ENCODE results near the gene TP73.
"Not testable (repeated sequence)": the region's sequence is repeated elsewhere in the genome, so short reads cannot be mapped to it uniquely, and the experiment has no call there.

TP73 gene

DNA sequence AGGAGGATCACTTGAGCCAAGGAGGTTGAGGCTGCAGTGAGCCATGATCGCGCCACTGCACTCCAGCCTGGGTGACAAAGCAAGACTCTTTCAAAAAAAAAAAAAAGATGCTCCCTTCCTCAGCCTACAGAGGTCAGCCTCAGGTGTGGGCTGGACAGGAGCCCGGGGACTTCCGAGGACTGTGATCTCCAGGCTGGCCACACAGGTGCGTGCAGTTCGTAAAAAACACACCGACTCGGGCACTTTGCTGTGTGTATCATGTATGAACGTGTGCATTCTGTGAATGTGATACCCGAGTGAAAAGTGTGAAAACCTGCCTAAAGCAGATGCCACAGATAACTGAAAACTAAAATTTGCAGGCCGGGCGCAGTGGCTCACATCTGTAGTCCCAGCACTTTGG is 91.5 kb downstream of the TP73 start:
- Mint-ChIP-seq H3K27ac (ENCODE audit: low read depth) (no peak overlapping the region), H3K9me3 (no peaks in the 10 kb centered on the region), H3K27me3 (no peaks in the 10 kb centered on the region), H3K4me1 (peaks cover 19% of the 10 kb centered on the region), H3K36me3 (ENCODE audit: insufficient read depth) (peaks cover 10% of the 10 kb centered on the region), H3K4me3 (no peak overlapping the region)
- ATAC-seq (replicated peaks; ENCODE audit: extremely low read depth, poor library complexity, severe bottlenecking), result no peak
- DNase-seq (ENCODE audit: low spot score in 2 of 2), result no peak

DNA sequence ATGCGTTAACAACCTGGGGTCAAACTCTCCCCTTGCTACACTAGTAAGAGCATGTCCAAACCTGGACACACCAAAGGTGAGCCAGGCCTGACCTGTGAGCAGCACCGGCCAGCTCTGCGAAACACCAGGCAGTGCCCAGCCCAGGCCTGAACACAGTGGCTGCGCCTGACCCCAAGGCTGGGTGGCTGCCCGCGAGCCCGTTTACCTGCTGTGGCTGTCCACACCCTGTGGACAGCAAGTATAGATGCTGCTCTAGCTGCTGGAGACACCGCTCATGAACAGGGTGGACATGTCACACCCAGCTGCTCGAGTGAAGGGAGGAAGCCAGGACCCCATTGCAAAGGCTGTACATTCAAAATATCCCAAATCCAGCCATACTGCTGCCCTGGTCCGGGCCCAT is 92.3 kb downstream of the TP73 start:
- peaks cover 10% of the 10 kb centered on the region for H3K36me3 Mint-ChIP-seq (ENCODE audit: insufficient read depth)
- DNase-seq (ENCODE audit: low spot score in 2 of 2) (no peak), ATAC-seq (replicated peaks; ENCODE audit: extremely low read depth, poor library complexity, severe bottlenecking) (no peak)
- H3K9me3 Mint-ChIP-seq, result no peaks in the 10 kb centered on the region
- H3K27ac Mint-ChIP-seq (ENCODE audit: low read depth), result no peak overlapping the region
- no peaks in the 10 kb centered on the region for H3K27me3 Mint-ChIP-seq
- H3K4me1 Mint-ChIP-seq, result peaks cover 19% of the 10 kb centered on the region
- H3K4me3 Mint-ChIP-seq, result no peak overlapping the region

DNA sequence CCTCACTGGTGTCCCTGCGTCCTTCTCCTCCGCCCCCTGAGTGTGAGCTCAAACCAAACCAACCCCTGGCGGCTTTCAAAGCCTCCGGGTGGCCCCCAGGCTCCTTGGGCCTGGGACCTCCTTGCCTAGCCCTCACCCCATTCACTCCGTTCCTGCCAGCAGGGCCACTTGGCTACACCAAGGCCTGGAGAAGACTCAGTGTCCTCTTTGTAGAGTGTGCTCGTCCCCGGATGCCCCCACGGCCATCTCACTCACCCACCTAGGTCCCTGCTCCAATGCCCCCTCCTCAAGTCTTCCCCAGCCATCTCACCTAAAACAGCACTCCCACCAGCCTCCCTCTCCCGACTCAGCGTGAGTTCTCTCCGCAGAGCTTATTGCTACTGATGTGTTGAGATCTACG is 92.8 kb downstream of the TP73 start:
- no peak for DNase-seq (ENCODE audit: low spot score in 2 of 2)
- no peak for ATAC-seq (replicated peaks; ENCODE audit: extremely low read depth, poor library complexity, severe bottlenecking)
- peaks cover 19% of the 10 kb centered on the region for H3K4me1 Mint-ChIP-seq
- no peaks in the 10 kb centered on the region for H3K27me3 Mint-ChIP-seq
- H3K27ac Mint-ChIP-seq (ENCODE audit: low read depth), result no peak overlapping the region
- H3K36me3 Mint-ChIP-seq (ENCODE audit: insufficient read depth), result peaks cover 10% of the 10 kb centered on the region
- H3K4me3 Mint-ChIP-seq, result no peak overlapping the region
- H3K9me3 Mint-ChIP-seq, result no peaks in the 10 kb centered on the region

DNA sequence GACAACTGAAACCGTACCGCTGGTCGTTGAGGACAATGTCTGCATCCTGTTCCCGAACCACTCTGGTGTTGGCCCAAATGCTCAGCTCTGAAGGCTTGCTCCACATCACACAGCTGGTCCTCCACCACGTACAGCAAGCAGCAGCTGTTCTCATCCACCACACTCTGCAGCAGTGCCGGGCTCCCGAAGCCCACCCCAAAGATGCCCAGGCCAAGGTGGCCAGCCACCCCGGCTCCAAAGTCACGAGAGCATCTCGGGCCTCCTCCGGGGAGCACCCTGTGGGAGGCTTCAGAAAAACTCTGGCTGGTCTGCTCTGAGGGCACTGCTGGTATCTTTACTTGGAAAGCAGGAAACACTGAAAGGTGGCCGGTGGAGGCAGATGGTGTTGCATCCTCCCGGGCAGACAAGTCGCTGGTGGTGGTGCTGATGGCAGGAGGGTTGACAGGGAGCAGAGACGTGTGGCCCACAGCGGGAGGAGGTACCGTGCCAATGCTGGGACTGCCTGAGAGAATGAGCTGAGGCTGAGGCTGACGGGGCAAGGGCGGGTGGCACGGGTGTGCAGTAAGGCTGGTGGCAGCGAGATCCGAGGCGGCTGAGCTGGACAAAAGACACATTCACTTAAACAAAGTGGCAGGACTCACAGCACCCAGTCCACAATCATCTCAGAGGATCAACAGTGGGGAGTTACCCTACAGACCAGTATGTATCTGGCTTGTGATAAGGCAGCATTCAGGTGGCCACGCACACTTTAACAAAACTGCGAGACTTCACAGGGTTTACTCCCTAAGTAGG is 93.5 kb downstream of the TP73 start:
- H3K27ac Mint-ChIP-seq (ENCODE audit: low read depth), result peak overlapping the region; percentile 87
- H3K27me3 Mint-ChIP-seq, result no peaks in the 10 kb centered on the region
- DNase-seq (ENCODE audit: low spot score in 2 of 2) (no peak), ATAC-seq (replicated peaks; ENCODE audit: extremely low read depth, poor library complexity, severe bottlenecking) (no peak)
- no peaks in the 10 kb centered on the region for H3K9me3 Mint-ChIP-seq
- peaks cover 10% of the 10 kb centered on the region for H3K36me3 Mint-ChIP-seq (ENCODE audit: insufficient read depth)
- H3K4me1 Mint-ChIP-seq, result peaks cover 19% of the 10 kb centered on the region
- peak overlapping the region; percentile 74 for H3K4me3 Mint-ChIP-seq

DNA sequence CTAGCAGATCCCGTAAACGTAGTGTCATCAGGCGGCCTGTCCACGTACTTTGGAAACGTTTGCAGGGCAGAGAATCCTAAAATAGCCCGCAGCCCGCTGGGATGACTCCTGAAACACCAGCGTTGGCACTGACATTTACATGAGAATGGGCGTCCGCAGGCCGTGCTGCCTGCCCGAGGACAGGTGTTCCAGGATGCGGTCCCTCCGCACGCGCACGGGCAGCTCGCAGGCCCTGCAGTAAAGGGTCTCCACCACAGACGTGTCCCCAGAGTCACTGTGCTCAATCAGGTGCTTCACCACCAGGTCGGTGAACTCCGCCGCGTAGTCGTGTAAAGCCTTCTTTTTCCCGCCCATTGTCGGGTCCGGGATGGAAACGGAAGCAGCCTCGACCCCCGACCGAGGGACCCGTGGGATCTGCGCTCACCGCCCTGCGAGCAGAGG is 94.1 kb downstream of the TP73 start:
- no peaks in the 10 kb centered on the region for H3K9me3 Mint-ChIP-seq

DNA sequence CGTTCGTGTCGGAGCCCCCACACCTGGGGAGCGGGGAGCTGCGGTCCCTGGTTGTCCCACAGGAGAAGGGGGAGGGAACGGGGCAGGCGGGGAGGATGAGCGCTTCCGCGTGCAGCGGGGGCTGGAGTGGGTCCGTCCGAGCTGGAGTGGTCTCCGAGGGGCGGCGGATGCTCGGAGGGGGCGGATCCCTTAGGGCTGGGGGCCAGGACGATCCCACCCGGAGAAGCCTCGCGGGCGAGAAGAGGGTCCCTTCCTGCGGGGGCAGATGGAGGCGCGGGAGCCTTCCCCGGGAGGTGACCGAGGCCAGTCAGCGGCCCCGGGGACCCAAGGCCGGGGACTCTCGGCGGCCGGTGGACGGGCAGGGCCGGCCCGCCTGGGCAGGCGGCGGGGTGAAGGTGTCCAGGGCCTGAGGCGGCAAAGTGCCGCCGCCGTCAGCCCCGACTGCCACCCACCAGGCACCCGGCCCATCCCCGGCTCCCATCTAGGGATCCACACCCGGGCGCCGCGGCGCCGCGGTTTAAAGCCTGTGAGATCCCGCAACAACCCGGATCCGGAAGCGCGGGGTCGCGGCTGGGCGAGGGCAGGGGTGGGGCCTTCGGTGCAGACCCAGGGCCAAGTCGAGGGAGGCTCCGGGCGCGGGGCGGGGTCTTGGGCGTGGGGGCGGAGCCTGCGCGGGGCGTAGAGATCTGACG is 94.7 kb downstream of the TP73 start:
- Mint-ChIP-seq H3K9me3 (no peaks in the 10 kb centered on the region), H3K36me3 (ENCODE audit: insufficient read depth) (peaks cover 10% of the 10 kb centered on the region), H3K4me1 (peaks cover 19% of the 10 kb centered on the region), H3K27ac (ENCODE audit: low read depth) (peak overlapping the region; percentile 87), H3K27me3 (no peaks in the 10 kb centered on the region), H3K4me3 (peak overlapping the region; percentile 74)
- peak; percentile 60 to 65 for DNase-seq (ENCODE audit: low spot score in 2 of 2)
- ATAC-seq (replicated peaks; ENCODE audit: extremely low read depth, poor library complexity, severe bottlenecking), result peak; percentile 87

More for the DNA sequence above, 94.1 kb downstream of the TP73 start:
- Mint-ChIP-seq H3K27ac (ENCODE audit: low read depth) (peak overlapping the region; percentile 87), H3K27me3 (no peaks in the 10 kb centered on the region), H3K4me1 (peaks cover 19% of the 10 kb centered on the region), H3K4me3 (peak overlapping the region; percentile 74), H3K36me3 (ENCODE audit: insufficient read depth) (peaks cover 10% of the 10 kb centered on the region)
- DNase-seq (ENCODE audit: low spot score in 2 of 2), result no peak
- no peak for ATAC-seq (replicated peaks; ENCODE audit: extremely low read depth, poor library complexity, severe bottlenecking)

DNA sequence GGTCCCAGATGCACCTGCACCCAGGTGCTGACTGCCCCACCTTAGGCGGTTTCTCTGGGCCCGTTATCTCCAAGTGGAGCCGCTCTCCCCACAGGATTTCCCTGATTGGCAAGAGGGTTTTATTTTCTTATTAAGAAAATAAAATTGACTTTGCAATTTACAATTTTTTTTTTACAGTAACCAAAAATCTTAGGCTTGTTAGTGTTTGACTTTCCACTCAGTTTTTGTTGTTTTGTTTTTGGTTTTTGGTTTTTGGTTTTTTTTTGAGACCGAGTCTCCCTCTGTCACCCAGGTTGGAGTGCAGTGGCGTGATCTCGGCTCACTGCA is 95.2 kb downstream of the TP73 start:
- ATAC-seq (replicated peaks; ENCODE audit: extremely low read depth, poor library complexity, severe bottlenecking) (no peak), DNase-seq (ENCODE audit: low spot score in 2 of 2) (no peak)
- Mint-ChIP-seq H3K4me3 (peak overlapping the region; percentile 74), H3K4me1 (peaks cover 19% of the 10 kb centered on the region), H3K27me3 (no peaks in the 10 kb centered on the region), H3K9me3 (no peaks in the 10 kb centered on the region), H3K36me3 (ENCODE audit: insufficient read depth) (peaks cover 8% of the 10 kb centered on the region), H3K27ac (ENCODE audit: low read depth) (no peak overlapping the region)

DNA sequence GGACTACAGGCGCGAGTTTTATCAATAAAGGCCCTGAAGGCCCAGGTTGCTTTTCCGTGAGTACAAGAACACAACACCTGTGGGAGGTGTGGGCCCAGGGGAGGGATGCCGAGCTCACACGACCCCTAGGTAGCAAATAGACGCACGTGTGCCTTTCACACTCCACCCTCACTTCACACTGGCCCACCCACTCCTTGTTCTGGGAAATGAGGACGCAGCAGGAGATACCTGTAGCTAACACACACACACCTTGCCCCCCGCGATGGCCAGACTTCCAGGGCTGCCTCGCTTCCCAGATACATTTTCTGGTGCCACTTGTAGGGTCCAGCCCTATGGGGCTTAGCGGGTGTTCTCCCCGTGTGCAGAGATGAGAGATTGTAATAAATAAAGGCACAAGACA is 95.6 kb downstream of the TP73 start:
- Mint-ChIP-seq H3K9me3 (no peaks in the 10 kb centered on the region), H3K27me3 (no peaks in the 10 kb centered on the region), H3K36me3 (ENCODE audit: insufficient read depth) (peaks cover 8% of the 10 kb centered on the region), H3K4me1 (peaks cover 19% of the 10 kb centered on the region), H3K4me3 (peak overlapping the region; percentile 74), H3K27ac (ENCODE audit: low read depth) (no peak overlapping the region)
- ATAC-seq (replicated peaks; ENCODE audit: extremely low read depth, poor library complexity, severe bottlenecking) (no peak), DNase-seq (ENCODE audit: low spot score in 2 of 2) (no peak)

DNA sequence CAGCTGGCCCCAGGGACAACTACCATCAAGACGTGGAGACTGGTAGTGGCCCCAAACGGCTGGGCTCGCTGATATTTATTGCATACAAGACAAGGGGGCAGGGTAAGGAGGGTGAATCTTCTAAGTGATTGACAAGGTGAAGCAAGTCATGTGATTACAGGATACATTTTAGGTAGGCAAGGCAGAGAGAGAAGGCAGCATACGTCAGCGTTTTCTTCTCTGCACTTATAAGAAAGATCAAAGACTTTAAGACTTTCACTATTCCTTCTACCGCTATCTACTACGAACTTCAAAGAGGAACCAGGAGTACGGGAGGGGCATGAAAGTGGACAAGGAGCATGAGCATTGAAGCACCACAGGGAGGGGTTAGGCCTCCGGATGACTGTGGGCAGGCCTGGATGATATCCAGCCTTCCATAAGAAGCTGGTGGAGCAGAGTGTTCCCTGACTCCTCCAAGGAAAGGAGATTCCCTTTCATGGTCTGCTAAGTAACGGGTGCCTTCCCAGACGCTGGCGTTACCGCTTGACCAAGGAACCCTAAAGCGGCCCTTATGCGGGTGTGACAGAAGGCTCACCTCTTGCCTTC is 96.1 kb downstream of the TP73 start:
- Mint-ChIP-seq H3K4me1 (peaks cover 19% of the 10 kb centered on the region), H3K4me3 (peak overlapping the region; percentile 74)
- not testable (repeated sequence) for ATAC-seq (replicated peaks; ENCODE audit: extremely low read depth, poor library complexity, severe bottlenecking); H3K36me3 Mint-ChIP-seq (ENCODE audit: insufficient read depth); H3K27me3 Mint-ChIP-seq; DNase-seq (ENCODE audit: low spot score in 2 of 2); H3K27ac Mint-ChIP-seq (ENCODE audit: low read depth); H3K9me3 Mint-ChIP-seq

DNA sequence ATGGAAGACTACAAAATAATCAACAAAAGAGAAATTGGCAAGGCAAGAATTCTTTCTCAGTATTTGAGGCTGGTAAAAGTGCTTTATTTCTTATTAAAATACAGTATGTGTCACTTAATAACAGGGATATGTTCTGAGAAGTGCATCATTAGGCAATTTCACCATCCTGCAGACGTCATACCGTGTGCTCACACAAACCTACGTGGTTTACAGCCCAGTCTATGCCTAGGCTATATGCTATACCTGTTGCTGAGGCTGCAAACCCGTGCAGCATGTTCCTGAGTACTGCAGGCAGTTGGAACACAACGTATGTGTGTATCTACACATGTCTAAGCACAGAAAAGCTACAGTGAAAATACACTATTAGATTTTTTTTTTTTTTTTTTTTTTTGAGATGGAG is 97.2 kb downstream of the TP73 start:
- peaks cover 6% of the 10 kb centered on the region for H3K36me3 Mint-ChIP-seq (ENCODE audit: insufficient read depth)
- no peaks in the 10 kb centered on the region for H3K9me3 Mint-ChIP-seq
- DNase-seq (ENCODE audit: low spot score in 2 of 2) (no peak), ATAC-seq (replicated peaks; ENCODE audit: extremely low read depth, poor library complexity, severe bottlenecking) (no peak)
- no peak overlapping the region for H3K27ac Mint-ChIP-seq (ENCODE audit: low read depth)
- H3K27me3 Mint-ChIP-seq, result no peaks in the 10 kb centered on the region
- H3K4me3 Mint-ChIP-seq, result no peak overlapping the region
- peaks cover 19% of the 10 kb centered on the region for H3K4me1 Mint-ChIP-seq

DNA sequence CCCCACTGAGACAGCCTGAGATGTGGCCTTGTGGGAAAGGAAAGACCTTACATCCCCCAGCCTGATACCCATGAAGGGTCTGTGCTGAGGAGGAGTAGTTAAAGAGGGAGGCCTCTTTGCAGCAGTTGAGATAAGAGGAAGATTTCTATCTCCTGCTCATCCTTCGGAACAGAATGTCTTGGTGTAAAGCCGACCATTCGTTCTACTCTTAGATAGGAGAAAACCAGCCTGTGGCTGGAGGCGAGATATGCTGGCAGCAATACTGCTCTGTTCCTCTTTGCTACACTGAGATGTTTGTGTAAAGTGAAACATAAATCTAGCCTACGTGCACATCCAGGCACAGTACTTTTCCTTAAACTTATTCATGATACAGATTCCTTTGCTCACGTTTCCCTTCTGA is 98.4 kb downstream of the TP73 start:
- Mint-ChIP-seq H3K36me3 (ENCODE audit: insufficient read depth) (peaks cover 5% of the 10 kb centered on the region), H3K4me3 (no peak overlapping the region), H3K27ac (ENCODE audit: low read depth) (no peak overlapping the region), H3K9me3 (no peaks in the 10 kb centered on the region), H3K27me3 (peaks cover 10% of the 10 kb centered on the region), H3K4me1 (peaks cover 14% of the 10 kb centered on the region)
- DNase-seq (ENCODE audit: low spot score in 2 of 2) (no peak), ATAC-seq (replicated peaks; ENCODE audit: extremely low read depth, poor library complexity, severe bottlenecking) (no peak)

DNA sequence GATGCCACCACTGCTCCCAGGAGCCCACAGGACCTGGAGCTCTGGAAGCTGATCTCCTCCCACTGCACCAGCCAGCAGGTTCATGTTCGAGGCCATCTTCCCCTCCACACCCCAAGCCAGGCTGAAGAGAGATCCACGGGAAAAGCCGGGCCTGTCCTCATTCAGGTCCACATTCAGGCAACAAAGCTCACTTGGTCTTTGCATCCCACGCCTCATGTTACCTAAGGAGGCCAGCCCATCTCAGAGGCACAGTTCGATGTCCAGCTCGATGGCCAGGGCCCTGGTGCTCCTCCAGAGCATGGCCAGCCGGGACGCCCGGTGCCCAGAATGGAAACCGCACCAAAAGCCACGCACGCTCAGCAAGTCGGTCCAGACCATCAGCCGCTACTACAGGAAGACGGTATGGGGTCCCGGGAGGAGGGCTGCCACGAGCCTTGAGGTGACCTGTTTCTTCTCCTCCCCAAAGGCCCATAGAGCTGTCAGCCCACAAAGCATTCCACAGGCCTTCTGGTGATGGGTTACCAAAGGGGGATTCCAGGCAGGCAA is 100.2 kb downstream of the TP73 start, which contains the start of gene CCDC27:
CCDC27 (plus strand) TSS at position 51 of the 546 bp plus-strand sequence; CDS start at position 83, 32 bp downstream.
- Mint-ChIP-seq H3K27ac (ENCODE audit: low read depth) (no peak within 1 kb of the TSS), H3K36me3 (ENCODE audit: insufficient read depth) (peaks cover 2% of the 10 kb centered on the region), H3K4me1 (peaks cover 9% of the 10 kb centered on the region), H3K4me3 (no peak within 1 kb of the TSS), H3K27me3 (peaks cover 23% of the 10 kb centered on the region), H3K9me3 (no peaks in the 10 kb centered on the region)
- ATAC-seq (replicated peaks; ENCODE audit: extremely low read depth, poor library complexity, severe bottlenecking) (no peak), DNase-seq (ENCODE audit: low spot score in 2 of 2) (no peak)

All from central memory CD8-positive, alpha-beta T cell (primary cell).